HepG2 (cell line): Measurements from ENCODE around the gene SNX24. TPM values are rescaled to one million over a fixed set of nuclear protein-coding genes. Genes with fewer than 3 reads are reported as not detected.

Experiments
- ATAC-seq: fragments of 200-7000 bp; cut with Tn5 transposase; 3 replicates; pipeline ENCODE4 v1.9.1; 2020; ENCODE audit warnings: mild to moderate bottlenecking, moderate library complexity
- Bru-seq: library from RNA; stranded (reverse); fragments of 400-500 nt; gene quantifications from one replicate; lab custom pipeline; 2021; lab: Mats Ljungman, UMichigan
- BruChase-seq, 2 experiments: library from RNA; stranded (reverse); fragments of 400-500 nt; gene quantifications; one replicate each; lab custom pipeline; 2021; lab: Mats Ljungman, UMichigan
- BruUV-seq: library from RNA; stranded (reverse); fragments of 400-500 nt; replicated peaks from 2 replicates; lab custom pipeline; 2021; lab: Mats Ljungman, UMichigan
- CTCF ChIA-PET: fragments of 300-600 bp; formaldehyde crosslinking; extraction: SDS; loops from one replicate; lab custom pipeline; 2021; ENCODE audit warnings: low total read pairs, inconsistent platforms, low intra/inter-chr PET ratio; lab: Yijun Ruan, JAX
- POLR2A ChIA-PET: fragments of 350-600 bp; sonication (Branson Sonifier 250); formaldehyde crosslinking; loops from one replicate; lab custom pipeline; 2020; ENCODE audit warnings: antibody characterized with exemption, inconsistent platforms; lab: Yijun Ruan, JAX
- DNase-seq: peaks from one replicate; pipeline ENCODE4 v3.0.0-alpha.2; 2015; ENCODE audit warnings: low spot score
- FAIRE-seq: peaks from 3 replicates; lab custom pipeline; 2011; peaks lifted over from hg19 to GRCh38; lab: Jason Lieb, UNC
- H2AFZ ChIP-seq: one replicate; pipeline ENCODE4 v1.6.1; 2011; ENCODE audit warnings: low read length, inconsistent platforms
- H3K27ac ChIP-seq: fragments of 300-600 bp; 3 replicates; pipeline ENCODE4 v1.8.0; 2011; ENCODE audit warnings: mixed run types, mild to moderate bottlenecking, mixed read lengths, low read length, inconsistent platforms; ENCODE audit not compliant: insufficient read depth; ENCODE audit errors: extremely low read length
- H3K27me3 ChIP-seq, 2 experiments: fragments of 200-600 bp in 1 of 2; 2 replicates in 1 of 2; 3 replicates in 1 of 2; pipeline versions ENCODE4 v1.6.0 to v1.8.0; 2011; ENCODE audit warnings: low read length in 2 of 2, mild to moderate bottlenecking in 2 of 2, moderate library complexity in 2 of 2, inconsistent platforms in 1 of 2; ENCODE audit not compliant: insufficient read depth in 2 of 2, control insufficient read depth in 1 of 2
- H3K36me3 ChIP-seq, 2 experiments: fragments of 200-600 bp in 1 of 2; replicated peaks in 1 of 2; 2 replicates in 1 of 2; 3 replicates in 1 of 2; pipeline versions ENCODE4 v1.5.1 to v1.8.0; 2011; ENCODE audit warnings: low read length in 2 of 2, inconsistent platforms in 1 of 2; ENCODE audit not compliant: insufficient read depth in 2 of 2, control insufficient read depth in 1 of 2
- H3K4me1 ChIP-seq: 2 replicates; pipeline ENCODE4 v1.5.1; 2012; ENCODE audit warnings: low read length, inconsistent platforms; ENCODE audit not compliant: insufficient read depth
- H3K4me2 ChIP-seq: 2 replicates; pipeline ENCODE4 v1.6.0; 2011; ENCODE audit warnings: low read depth, low read length, inconsistent platforms
- H3K4me3 ChIP-seq, 3 experiments: fragments of 200-600 bp in 1 of 3; sonication (generic), shearing (Covaris generic) in 1 of 3; replicated peaks in 1 of 3; 2 replicates each; pipeline ENCODE4 v1.5.1; 2011 to 2016; ENCODE audit warnings: low read length in 3 of 3, inconsistent platforms in 2 of 3, low read depth in 2 of 3, mild to moderate bottlenecking in 2 of 3, control low read depth in 1 of 3, mixed read lengths in 1 of 3; ENCODE audit not compliant: insufficient read depth in 1 of 3
- H3K79me2 ChIP-seq: one replicate; pipeline ENCODE4 v1.6.1; 2011; ENCODE audit warnings: low read length, inconsistent platforms; ENCODE audit not compliant: insufficient read depth
- H3K9ac ChIP-seq: 2 replicates; pipeline ENCODE4 v1.6.0; 2011; ENCODE audit warnings: mild to moderate bottlenecking, low read depth, low read length, inconsistent platforms; ENCODE audit not compliant: insufficient read depth
- H3K9me3 ChIP-seq: 2 replicates; pipeline ENCODE4 v1.5.1; 2012; ENCODE audit warnings: mild to moderate bottlenecking, low read length
- H4K20me1 ChIP-seq: 2 replicates; pipeline ENCODE4 v1.6.0; 2011; ENCODE audit warnings: inconsistent platforms, mild to moderate bottlenecking, low read length, moderate library complexity; ENCODE audit not compliant: insufficient read depth
- ARID3A ChIP-seq: IDR thresholded peaks from 2 replicates; pipeline ENCODE4 v1.6.1; 2012; ENCODE audit warnings: low read depth, low read length, improper control_type of control experiment
- CBX1 ChIP-seq: IDR thresholded peaks from one replicate; pipeline ENCODE4 v1.6.1; 2016; ENCODE audit warnings: antibody characterized with exemption, low read depth
- CBX5 ChIP-seq: sonication (generic); formaldehyde crosslinking; IDR thresholded peaks from 2 replicates; pipeline ENCODE4 v1.4.0; 2020; ENCODE audit warnings: missing genetic modification reagents, borderline replicate concordance
- GTF3A ChIP-seq: sonication (generic); formaldehyde crosslinking; conservative IDR thresholded peaks from 2 replicates; pipeline ENCODE4 v1.4.0; 2020; ENCODE audit warnings: mild to moderate bottlenecking, missing genetic modification reagents
- KDM2A ChIP-seq: sonication (generic); formaldehyde crosslinking; IDR thresholded peaks from 2 replicates; pipeline ENCODE4 v1.4.0; 2020; ENCODE audit warnings: low read depth, missing genetic modification reagents, borderline replicate concordance
- SMARCC2 ChIP-seq: fragments of 450-650 bp; IDR thresholded peaks from 2 replicates; pipeline ENCODE4 v1.6.1; 2017; ENCODE audit warnings: antibody characterized with exemption, mild to moderate bottlenecking
- ZFP91 ChIP-seq: sonication (generic); formaldehyde crosslinking; IDR thresholded peaks from 2 replicates; pipeline ENCODE4 v1.9.0; 2022; ENCODE audit warnings: missing genetic modification reagents, mild to moderate bottlenecking, borderline replicate concordance
- ZNF20 ChIP-seq: sonication (generic); formaldehyde crosslinking; IDR thresholded peaks from 2 replicates; pipeline ENCODE4 v1.4.0; 2020; ENCODE audit warnings: mild to moderate bottlenecking, moderate library complexity, missing genetic modification reagents
- ZNF792 ChIP-seq: IDR thresholded peaks from 2 replicates; pipeline ENCODE4 v1.6.1; 2016
- ZSCAN31 ChIP-seq: sonication (generic); formaldehyde crosslinking; IDR thresholded peaks from 2 replicates; pipeline ENCODE4 v1.5.0; 2020; ENCODE audit warnings: low read depth, mild to moderate bottlenecking, missing genetic modification reagents
- WGBS: methylation state at CpG from one replicate; pipeline ENCODE4 v1.1.6; 2017; ENCODE audit warnings: low lambda C conversion rate; 5-methylcytosine and 5-hydroxymethylcytosine counted together
- in situ Hi-C: cut with HindIII; loops from 2 replicates; pipeline ENCODE4 v1.10.0; 2017; ENCODE audit warnings: low pct_unique_long_range_greater_than_20kb; ENCODE audit not compliant: extremely low pct_ligation_motif_present
- intact Hi-C: fragments of 100-400 bp; cut with micrococcal nuclease; formaldehyde crosslinking; loops from one replicate; pipeline ENCODE4 v1.10.0; 2022; ENCODE audit not compliant: unreplicated experiment
- long read RNA-seq, 2 experiments: library from RNA in 1 of 2; library from polyadenylated mRNA in 1 of 2; stranded (forward) in 1 of 2; unstranded in 1 of 2; transcript quantifications; one replicate each; pipeline ENCODE4 v2.0.0, GENCODE V29; 2019 to 2022
- polyA minus RNA-seq, 3 experiments: library from RNA; depleted of rRNA, polyadenylated mRNA; stranded (reverse); fragments of >200 nt; gene quantifications; 2 replicates each; pipeline ENCODE4 v1.2.3, GENCODE V29; 2011; ENCODE audit warnings: low replicate concordance in 1 of 3
- polyA plus RNA-seq, 8 experiments: library from polyadenylated mRNA; depleted of rRNA in 3 of 8; stranded (reverse) in 7 of 8; unstranded in 1 of 8; fragments of >200 nt; fragmentation: Illumina TruSeq in 4 of 8; extraction: Trizol in 4 of 8; gene quantifications; 2 replicates each; pipeline versions ENCODE4 v1.2.1 to v1.2.3, GENCODE V29; 2011 to 2016; ENCODE audit warnings: low read depth in 4 of 8, missing spikeins in 1 of 8, mixed read lengths in 1 of 8; ENCODE audit not compliant: insufficient read depth in 1 of 8
- total RNA-seq, 5 experiments: library from RNA; depleted of rRNA; stranded (reverse); fragments of >200 nt; fragmentation: Illumina TruSeq; extraction: Trizol; gene quantifications; 2 replicates each; pipeline ENCODE4 v1.2.3, GENCODE V29; 2016; ENCODE audit warnings: low read depth in 1 of 5
- TF ChIP-seq, protein P1 (sequence below): sonication (generic); formaldehyde crosslinking; IDR thresholded peaks from 2 replicates; pipeline ENCODE4 v1.5.0; 2020; ENCODE audit warnings: missing genetic modification reagents

SNX24 gene
- total RNA-seq (2016; rRNA removed; fragmentation: Illumina TruSeq; extraction: Trizol) (23.7 and 29.2 TPM in 2 replicates), polyA plus RNA-seq (2011; rRNA removed) (7.2 and 7.8 TPM in 2 replicates), polyA minus RNA-seq (2011; rRNA and poly(A)+ RNA removed; ENCODE audit: low replicate concordance) (2.5 and 4.8 TPM in 2 replicates), Bru-seq, nascent RNA (percentile 65 among the genes with signal in this experiment), BruChase-seq, experiment 1, labeled RNA remaining after a 6-hour chase (percentile 51 among the genes with signal in this experiment), BruChase-seq, experiment 2, labeled RNA remaining after a 2-hour chase (percentile 63 among the genes with signal in this experiment)
- 22.5 and 24.9 TPM in 2 replicates for total RNA-seq (2016; cell fraction: cytosol; rRNA removed; fragmentation: Illumina TruSeq; extraction: Trizol; ENCODE audit: low read depth)
- total RNA-seq (2016; cell fraction: insoluble cytoplasmic fraction; rRNA removed; fragmentation: Illumina TruSeq; extraction: Trizol): 23.6 and 26.5 TPM in 2 replicates
- total RNA-seq (2016; cell fraction: membrane; rRNA removed; fragmentation: Illumina TruSeq; extraction: Trizol): 31.1 and 36.2 TPM in 2 replicates
- total RNA-seq (2016; cell fraction: nucleus; rRNA removed; fragmentation: Illumina TruSeq; extraction: Trizol): 16.0 and 18.5 TPM in 2 replicates
- 4.3 and 6.5 TPM in 2 replicates for polyA plus RNA-seq (2011; cell fraction: cytosol; rRNA removed)
- 4.3 and 7.3 TPM in 2 replicates for polyA plus RNA-seq (2011; cell fraction: nucleus; rRNA removed)
- 15.6 and 17.8 TPM in 2 replicates for polyA plus RNA-seq (2012)
- 32.2 and 32.6 TPM in 2 replicates for polyA plus RNA-seq (2016; cell fraction: cytosol; fragmentation: Illumina TruSeq; extraction: Trizol; ENCODE audit: low read depth)
- polyA plus RNA-seq (2016; cell fraction: insoluble cytoplasmic fraction; fragmentation: Illumina TruSeq; extraction: Trizol; ENCODE audit: low read depth): 27.7 and 29.9 TPM in 2 replicates
- polyA plus RNA-seq (2016; cell fraction: membrane; fragmentation: Illumina TruSeq; extraction: Trizol; ENCODE audit: low read depth): 35.2 and 37.5 TPM in 2 replicates
- 19.2 and 19.8 TPM in 2 replicates for polyA plus RNA-seq (2016; cell fraction: nucleus; fragmentation: Illumina TruSeq; extraction: Trizol; ENCODE audit: insufficient read depth, low read depth)
- polyA minus RNA-seq (2011; cell fraction: cytosol; rRNA and poly(A)+ RNA removed): 5.9 and 7.8 TPM in 2 replicates
- polyA minus RNA-seq (2011; cell fraction: nucleus; rRNA and poly(A)+ RNA removed): 11.8 and 17.7 TPM in 2 replicates
- long read RNA-seq, experiment 1, transcript SNX24-201 (7 exons, 2,158 nt): minor isoform, 7 of 20 reads
- long read RNA-seq, experiment 1, transcript SNX24-205 (6 exons, 588 nt): major isoform, 9 of 20 reads
- long read RNA-seq, experiment 1, partial matches to known transcripts: 1 of 20 reads
- long read RNA-seq, experiment 1, other reads (novel, unspliced or antisense): 3 of 20 reads
- long read RNA-seq, experiment 2, transcript SNX24-205 (6 exons, 588 nt): major isoform, 11 of 34 reads
- long read RNA-seq, experiment 2, transcript SNX24-201 (7 exons, 2,158 nt): minor isoform, 8 of 34 reads
- long read RNA-seq, experiment 2, partial matches to known transcripts: 1 of 34 reads
- long read RNA-seq, experiment 2, other reads (novel, unspliced or antisense): 14 of 34 reads

- under 1% methylated on average over 22 of the region's 92 CpGs for WGBS
- in situ Hi-C loops: no loop called here
- peaks cover 58% of the 10 kb centered on the region for H3K4me1 ChIP-seq
- ATAC-seq: peak; percentile 84
- FAIRE-seq: no peak
- no TSS peak for BruUV-seq
- POLR2A ChIA-PET: interaction anchor here (0.7 to 2.2 kb wide), 6 partner anchors 54 to 667 kb away, joined by 3 to 8 read pairs (median 4); partner anchors contain the start of genes CEP120 and SNX2
- no peaks in the 10 kb centered on the region for H4K20me1 ChIP-seq
- intact Hi-C loops: loop anchor here (1.0 to 10.0 kb wide), 4 partner anchors 70 to 669 kb away; partner anchors contain the start of genes CSNK1G3, PPIC and SNX2
- H3K4me2 ChIP-seq: peak within 1 kb of the TSS; percentile 92
- H3K27me3 ChIP-seq: no peaks in the 10 kb centered on the region; a peak in 1 of 5 replicates
- H3K4me3 ChIP-seq: peak within 1 kb of the TSS; percentile 70 to 91 (median 79)
- no peaks in the 10 kb centered on the region for H3K79me2 ChIP-seq
- H3K9ac ChIP-seq: peak within 1 kb of the TSS; percentile 84
- CTCF ChIA-PET: no interaction called here
- H2AFZ ChIP-seq: peak within 1 kb of the TSS; percentile 76
- H3K36me3 ChIP-seq: no peaks in the 10 kb centered on the region
- peak within 1 kb of the TSS; percentile 96 for H3K27ac ChIP-seq
- peak; percentile 80 for DNase-seq
- H3K9me3 ChIP-seq: no peaks in the 10 kb centered on the region
- TF ChIP-seq ZNF20 (CRISPR knock-in tag): no peak
- peak; percentile 71 for TF ChIP-seq KDM2A
- TF ChIP-seq CBX1: no peak
- no peak for TF ChIP-seq CBX5
- 0 out of 2 replicates have a peak, but pooled peaks have one; percentile 42 for TF ChIP-seq GTF3A
- peak; percentile 78 for TF ChIP-seq ZFP91 (CRISPR knock-in tag)
- no peak for TF ChIP-seq SMARCC2
- peak; percentile 48; the same call in 1 of the 2 replicates for TF ChIP-seq ZNF792 (CRISPR knock-in tag)
- TF ChIP-seq, protein P1, sequence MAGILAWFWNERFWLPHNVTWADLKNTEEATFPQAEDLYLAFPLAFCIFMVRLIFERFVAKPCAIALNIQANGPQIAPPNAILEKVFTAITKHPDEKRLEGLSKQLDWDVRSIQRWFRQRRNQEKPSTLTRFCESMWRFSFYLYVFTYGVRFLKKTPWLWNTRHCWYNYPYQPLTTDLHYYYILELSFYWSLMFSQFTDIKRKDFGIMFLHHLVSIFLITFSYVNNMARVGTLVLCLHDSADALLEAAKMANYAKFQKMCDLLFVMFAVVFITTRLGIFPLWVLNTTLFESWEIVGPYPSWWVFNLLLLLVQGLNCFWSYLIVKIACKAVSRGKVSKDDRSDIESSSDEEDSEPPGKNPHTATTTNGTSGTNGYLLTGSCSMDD (CRISPR knock-in tag): no peak
- TF ChIP-seq ZSCAN31 (CRISPR knock-in tag): 0 out of 2 replicates have a peak, but pooled peaks have one; percentile 15
- TF ChIP-seq ARID3A: no peak
Observed at GRCh38 chr5:122845229-122846050, at the start of gene SNX24. TSS of gene SNX24 (plus strand) at chr5:122845613. CDS start at chr5:122845634, 21 bp downstream.
